ENCODE data around the gene TPSB2. TPM values are rescaled to one million over a fixed set of nuclear protein-coding genes. Genes with fewer than 3 reads are reported as not detected.

The TPSB2 gene
- total RNA-seq, 1 experiment from 2014 or later = not detected

GRCh38 chr16:1197237-1197866 is 32.6 kb downstream of the TPSB2 start:
- no peak overlapping the region for H3K4me2 ChIP-seq
- H2AFZ ChIP-seq = no peak overlapping the region
- POLR2A ChIA-PET (ENCODE audit: unreplicated experiment) = no interaction called here
- no peak for TF ChIP-seq EZH2 (IDR thresholded peaks at IDR 0.05; ENCODE audit: low read depth)
- no peak for TF ChIP-seq CTCF (conservative IDR thresholded peaks at IDR 0.05)
- H3K27me3 ChIP-seq (ENCODE audit: insufficient read depth, low read depth) = peaks cover 15% of the 10 kb centered on the region
- no peaks in the 10 kb centered on the region for H3K9me3 ChIP-seq (ENCODE audit: insufficient read depth, low read depth)
- no peaks in the 10 kb centered on the region for H3K79me2 ChIP-seq (ENCODE audit: low read depth)
- CTCF ChIA-PET = interaction anchor here (0.6 kb wide), 1 partner anchor 348 kb away, joined by 5 read pairs; no protein-coding TSS in a partner anchor
- no peaks in the 10 kb centered on the region for H3K36me3 ChIP-seq (ENCODE audit: low read depth)
- intact Hi-C loops (cut with micrococcal nuclease; ENCODE audit: unreplicated experiment) = no loop called here
- DNase-seq = no peak
- H4K20me1 ChIP-seq (ENCODE audit: insufficient read depth) = 0 out of 2 replicates have a peak, but pooled peaks cover 3% of the 10 kb centered on the region
- BruUV-seq (replicated peaks) = no TSS peak
- no peaks in the 10 kb centered on the region for H3K9me2 ChIP-seq (ENCODE audit: insufficient read depth)
- no peaks in the 10 kb centered on the region for H3F3A ChIP-seq (ENCODE audit: insufficient read depth, low read depth)
- no peaks in the 10 kb centered on the region for H3K4me1 ChIP-seq (replicated peaks; ENCODE audit: insufficient read depth)
- H3K4me3 ChIP-seq = no peak overlapping the region
- H3K27ac ChIP-seq = no peak overlapping the region

- Histone ChIP-seq H3K9me2 (ENCODE audit: insufficient read depth) (no peaks in the 10 kb centered on the region), H3K79me2 (ENCODE audit: low read depth) (no peaks in the 10 kb centered on the region), H3K36me3 (ENCODE audit: low read depth) (no peaks in the 10 kb centered on the region), H3F3A (ENCODE audit: insufficient read depth, low read depth) (no peaks in the 10 kb centered on the region), H3K4me3 (no peak overlapping the region), H3K9me3 (ENCODE audit: insufficient read depth, low read depth) (no peaks in the 10 kb centered on the region), H3K4me1 (replicated peaks; ENCODE audit: insufficient read depth) (no peaks in the 10 kb centered on the region), H4K20me1 (ENCODE audit: insufficient read depth) (0 out of 2 replicates have a peak, but pooled peaks cover 3% of the 10 kb centered on the region), H3K27me3 (ENCODE audit: insufficient read depth, low read depth) (0 out of 2 replicates have a peak, but pooled peaks cover 9% of the 10 kb centered on the region), H3K4me2 (no peak overlapping the region), H2AFZ (no peak overlapping the region), H3K27ac (no peak overlapping the region)
- DNase-seq = no peak
- no TSS peak for BruUV-seq (replicated peaks)
- ChIA-PET CTCF (no interaction called here), POLR2A (ENCODE audit: unreplicated experiment) (no interaction called here)
- TF ChIP-seq EZH2 (IDR thresholded peaks at IDR 0.05; ENCODE audit: low read depth) = no peak
- TF ChIP-seq CTCF (conservative IDR thresholded peaks at IDR 0.05) = no peak
- intact Hi-C loops (cut with micrococcal nuclease; ENCODE audit: unreplicated experiment) = no loop called here
These were observed 33.5 kb downstream of the TPSB2 start for GRCh38 chr16:1196494-1196893.

- H3K27me3 ChIP-seq (ENCODE audit: insufficient read depth, low read depth) = 0 out of 2 replicates have a peak, but pooled peaks cover 6% of the 10 kb centered on the region
- POLR2A ChIA-PET (ENCODE audit: unreplicated experiment) = no interaction called here
- intact Hi-C loops (cut with micrococcal nuclease; ENCODE audit: unreplicated experiment) = no loop called here
- H4K20me1 ChIP-seq (ENCODE audit: insufficient read depth) = 0 out of 2 replicates have a peak, but pooled peaks cover 3% of the 10 kb centered on the region
- no peak overlapping the region for H3K4me3 ChIP-seq
- H3K36me3 ChIP-seq (ENCODE audit: low read depth) = no peaks in the 10 kb centered on the region
- H3K9me2 ChIP-seq (ENCODE audit: insufficient read depth) = no peaks in the 10 kb centered on the region
- no peaks in the 10 kb centered on the region for H3K4me1 ChIP-seq (replicated peaks; ENCODE audit: insufficient read depth)
- DNase-seq = no peak
- H3K79me2 ChIP-seq (ENCODE audit: low read depth) = no peaks in the 10 kb centered on the region
- H2AFZ ChIP-seq = no peak overlapping the region
- no TSS peak for BruUV-seq (replicated peaks)
- no peak overlapping the region for H3K27ac ChIP-seq
- CTCF ChIA-PET = no interaction called here
- no peaks in the 10 kb centered on the region for H3K9me3 ChIP-seq (ENCODE audit: insufficient read depth, low read depth)
- no peak overlapping the region for H3K4me2 ChIP-seq
- TF ChIP-seq EZH2 (IDR thresholded peaks at IDR 0.05; ENCODE audit: low read depth) (no peak), CTCF (conservative IDR thresholded peaks at IDR 0.05) (no peak)
- no peaks in the 10 kb centered on the region for H3F3A ChIP-seq (ENCODE audit: insufficient read depth, low read depth)
These were observed 34.7 kb downstream of the TPSB2 start for GRCh38 chr16:1195393-1195666.
